ENCODE results near the gene RHOV. TPM values are rescaled to one million over a fixed set of nuclear protein-coding genes. Genes with fewer than 3 reads are reported as not detected.

RHOV gene
- total RNA-seq, 6 experiments from 2014 or later: not detected

DNA sequence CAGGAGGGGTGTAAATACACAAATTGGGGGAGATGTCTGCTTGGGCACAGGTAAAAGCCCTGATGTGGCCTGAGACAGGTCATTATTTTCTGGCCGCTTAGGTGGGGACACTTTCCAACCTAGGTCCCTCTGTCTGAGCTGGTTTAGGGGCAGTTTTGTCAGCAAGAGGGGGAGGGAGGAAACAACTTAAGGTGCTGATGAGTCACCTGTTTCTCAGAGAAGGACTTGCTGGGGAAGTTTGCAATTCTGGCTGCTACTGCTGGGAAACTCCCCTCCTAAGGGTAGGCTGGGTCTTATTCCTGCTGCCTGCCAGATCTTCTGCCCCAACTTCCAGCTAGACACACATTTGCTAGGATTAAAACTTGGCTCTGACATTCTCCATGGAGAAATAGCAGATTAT is 4.8 kb upstream of the RHOV start:
- Histone ChIP-seq H3K27ac (no peak overlapping the region), H3K4me3 (no peak overlapping the region), H3K9me3 (no peaks in the 10 kb centered on the region), H3K4me1 (peaks cover 0 to 7% (median 0%) of the 10 kb centered on the region in 4 donors), H3K27me3 (no peaks in the 10 kb centered on the region), H3K36me3 (no peaks in the 10 kb centered on the region)
- no peak for DNase-seq
- WGBS (ENCODE audit: insufficient coverage, low coverage, low lambda C conversion rate, missing lambda C conversion rate): 100% methylated on average over 1 of the region's 1 CpG
- TF ChIP-seq, protein P1, sequence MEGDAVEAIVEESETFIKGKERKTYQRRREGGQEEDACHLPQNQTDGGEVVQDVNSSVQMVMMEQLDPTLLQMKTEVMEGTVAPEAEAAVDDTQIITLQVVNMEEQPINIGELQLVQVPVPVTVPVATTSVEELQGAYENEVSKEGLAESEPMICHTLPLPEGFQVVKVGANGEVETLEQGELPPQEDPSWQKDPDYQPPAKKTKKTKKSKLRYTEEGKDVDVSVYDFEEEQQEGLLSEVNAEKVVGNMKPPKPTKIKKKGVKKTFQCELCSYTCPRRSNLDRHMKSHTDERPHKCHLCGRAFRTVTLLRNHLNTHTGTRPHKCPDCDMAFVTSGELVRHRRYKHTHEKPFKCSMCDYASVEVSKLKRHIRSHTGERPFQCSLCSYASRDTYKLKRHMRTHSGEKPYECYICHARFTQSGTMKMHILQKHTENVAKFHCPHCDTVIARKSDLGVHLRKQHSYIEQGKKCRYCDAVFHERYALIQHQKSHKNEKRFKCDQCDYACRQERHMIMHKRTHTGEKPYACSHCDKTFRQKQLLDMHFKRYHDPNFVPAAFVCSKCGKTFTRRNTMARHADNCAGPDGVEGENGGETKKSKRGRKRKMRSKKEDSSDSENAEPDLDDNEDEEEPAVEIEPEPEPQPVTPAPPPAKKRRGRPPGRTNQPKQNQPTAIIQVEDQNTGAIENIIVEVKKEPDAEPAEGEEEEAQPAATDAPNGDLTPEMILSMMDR (IDR thresholded peaks at IDR 0.05): no peak
- no peak for ATAC-seq
- intact Hi-C loops (cut with DNase I): no loop called here

DNA sequence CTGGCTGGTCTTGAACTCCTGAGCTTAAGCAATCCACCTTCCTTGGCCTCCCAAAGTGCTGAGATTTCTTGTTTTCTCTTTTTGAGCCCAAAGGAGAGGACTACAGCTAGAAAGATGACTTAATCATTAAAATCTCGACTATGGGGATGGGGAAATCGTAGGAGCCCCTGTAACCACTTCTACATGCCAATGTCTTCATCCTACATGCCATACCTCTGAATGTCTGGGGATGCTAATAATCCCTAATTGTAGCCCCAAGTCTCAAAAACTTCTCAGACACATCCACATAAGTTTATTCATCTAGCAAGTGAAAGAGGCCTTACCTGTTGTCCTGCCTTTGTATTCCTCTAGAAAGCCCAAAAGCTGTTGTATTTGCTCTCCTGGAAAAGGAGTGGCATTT is 3.7 kb upstream of the RHOV start:
- no peak for TF ChIP-seq POLR2A (IDR thresholded peaks at IDR 0.05)
- TF ChIP-seq, protein P1 (IDR thresholded peaks at IDR 0.05): no peak
- Histone ChIP-seq H3K36me3 (no peaks in the 10 kb centered on the region), H3K4me3 (no peak overlapping the region), H3K27ac (no peak overlapping the region), H3K9me3 (no peaks in the 10 kb centered on the region), H3K4me1 (peaks cover 0 to 12% (median 0%) of the 10 kb centered on the region in 4 donors), H3K27me3 (no peaks in the 10 kb centered on the region)
- ATAC-seq (no peak), DNase-seq (no peak)
- 45% methylated on average over 2 of the region's 2 CpGs for WGBS (ENCODE audit: insufficient coverage, low coverage, low lambda C conversion rate, missing lambda C conversion rate)
- intact Hi-C loops (cut with DNase I): no loop called here

DNA sequence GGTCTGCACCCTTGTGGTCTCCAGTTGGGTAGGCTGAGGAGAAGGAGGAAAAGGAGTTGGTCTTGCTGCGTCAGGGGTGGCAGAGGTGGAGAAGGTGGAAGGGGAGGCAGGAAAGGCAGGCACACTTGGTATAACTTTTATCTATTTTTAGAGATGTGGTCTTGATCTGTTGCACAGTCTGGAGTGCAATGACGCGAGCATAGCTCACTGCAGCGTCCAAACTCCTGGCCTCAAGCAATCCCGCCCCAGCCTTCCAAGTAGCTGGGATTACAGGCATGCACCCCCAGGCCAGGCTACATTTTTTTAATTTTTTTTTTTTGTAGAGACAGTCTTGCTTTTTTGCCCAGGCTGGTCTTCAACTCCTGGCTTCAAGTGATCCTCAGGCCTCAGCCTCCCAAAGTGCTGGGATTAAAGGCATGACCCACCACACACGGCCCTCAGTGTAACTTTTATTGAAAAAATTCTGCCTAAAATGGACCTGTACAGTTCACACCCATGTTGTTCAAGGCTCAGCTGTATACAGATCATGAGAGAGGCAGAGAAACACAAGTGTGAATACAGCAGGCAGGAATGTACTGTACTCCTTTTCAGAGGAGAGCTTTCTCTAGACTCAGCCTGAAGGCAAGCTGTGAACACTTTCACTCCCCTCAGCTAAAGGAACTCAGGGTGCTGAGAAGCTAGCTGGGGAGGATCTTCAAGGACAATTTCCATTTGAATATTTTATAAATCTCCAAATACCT is 2.1 kb upstream of the RHOV start:
- intact Hi-C loops (cut with DNase I): no loop called here
- Histone ChIP-seq H3K36me3 (no peaks in the 10 kb centered on the region), H3K27ac (no peak overlapping the region), H3K27me3 (no peaks in the 10 kb centered on the region), H3K9me3 (no peaks in the 10 kb centered on the region), H3K4me3 (no peak overlapping the region), H3K4me1 (peaks cover 0 to 12% (median 0%) of the 10 kb centered on the region in 4 donors)
- no peak for ATAC-seq
- TF ChIP-seq, protein P1 (IDR thresholded peaks at IDR 0.05): no peak
- no peak for TF ChIP-seq POLR2A (IDR thresholded peaks at IDR 0.05)
- WGBS (ENCODE audit: insufficient coverage, low coverage, low lambda C conversion rate, missing lambda C conversion rate): 86% methylated on average over 5 of the region's 6 CpGs
- DNase-seq: no peak

DNA sequence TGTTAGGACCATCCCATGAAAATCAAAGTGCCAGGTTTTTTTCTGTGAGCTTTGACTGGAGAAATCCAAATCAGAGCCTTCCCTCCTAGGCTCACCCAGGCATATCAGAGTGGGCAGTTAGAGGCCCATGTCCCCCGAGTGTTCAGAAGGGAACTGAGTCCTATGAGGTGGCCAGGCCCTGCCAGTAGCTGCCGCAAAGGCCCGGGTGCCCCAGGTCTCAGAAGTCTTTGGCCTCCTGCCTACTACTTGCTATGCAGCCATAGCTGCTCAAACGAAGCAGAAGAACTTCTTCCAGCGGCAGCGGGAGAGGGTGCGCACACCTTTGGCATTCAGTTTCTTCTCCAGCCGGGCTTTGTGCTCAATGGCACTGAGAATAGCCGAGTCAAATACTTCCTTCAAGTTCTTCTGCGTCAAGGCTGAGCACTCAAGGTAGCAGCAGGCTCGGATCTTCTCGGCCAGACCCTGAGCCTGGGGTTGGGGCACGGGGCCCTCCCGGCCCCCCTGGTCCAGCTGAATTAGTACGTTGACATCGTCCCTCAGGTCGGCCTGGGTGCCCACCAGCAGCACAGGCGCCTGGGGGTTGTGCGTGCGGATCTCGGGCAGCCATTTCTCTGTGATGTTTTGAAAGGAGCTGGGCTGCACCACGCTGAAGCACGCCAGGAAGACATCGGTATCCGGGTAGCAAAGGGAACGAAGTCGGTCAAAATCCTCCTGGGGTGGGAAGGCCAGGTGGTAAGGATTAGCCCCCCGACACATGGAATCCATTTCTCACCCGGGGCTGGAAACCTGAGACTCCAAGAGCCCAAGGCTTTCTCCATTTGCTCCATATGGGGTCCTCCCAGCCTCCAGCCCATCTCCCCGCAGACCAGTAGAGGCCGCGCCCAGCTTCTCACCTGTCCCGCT is 992 bp downstream of the RHOV start:
- WGBS (ENCODE audit: insufficient coverage, low coverage, low lambda C conversion rate, missing lambda C conversion rate): 34% methylated on average over 9 of the region's 33 CpGs
- intact Hi-C loops (cut with DNase I): no loop called here
- H3K4me3 ChIP-seq: peak overlapping the region in 1 of 3 donors; percentile 53
- peak in 1 of 3 donors; percentile 29 for DNase-seq
- no peak overlapping the region for H3K27ac ChIP-seq
- no peaks in the 10 kb centered on the region for H3K36me3 ChIP-seq
- peaks cover 0 to 12% (median 0%) of the 10 kb centered on the region in 4 donors for H3K4me1 ChIP-seq
- no peaks in the 10 kb centered on the region for H3K27me3 ChIP-seq
- TF ChIP-seq, protein P1 (IDR thresholded peaks at IDR 0.05): no peak
- TF ChIP-seq POLR2A (IDR thresholded peaks at IDR 0.05): no peak
- H3K9me3 ChIP-seq: no peaks in the 10 kb centered on the region
- no peak for ATAC-seq
